GM19463 (cell line): ENCODE results near the gene SIGMAR1.
A peak's percentile ranks its signal among the peaks of the same experiment; 100 is the strongest.
"Not testable (repeated sequence)": the region's sequence is repeated elsewhere in the genome, so short reads cannot be mapped to it uniquely, and the experiment has no call there.

Source experiments
- ATAC-seq: cut with Tn5 transposase; IDR thresholded peaks from one replicate; pipeline ENCODE4 v1.9.1; 2021; ENCODE audit warnings: mild to moderate bottlenecking, moderate library complexity; ENCODE audit not compliant: unreplicated experiment

Gene SIGMAR1

DNA sequence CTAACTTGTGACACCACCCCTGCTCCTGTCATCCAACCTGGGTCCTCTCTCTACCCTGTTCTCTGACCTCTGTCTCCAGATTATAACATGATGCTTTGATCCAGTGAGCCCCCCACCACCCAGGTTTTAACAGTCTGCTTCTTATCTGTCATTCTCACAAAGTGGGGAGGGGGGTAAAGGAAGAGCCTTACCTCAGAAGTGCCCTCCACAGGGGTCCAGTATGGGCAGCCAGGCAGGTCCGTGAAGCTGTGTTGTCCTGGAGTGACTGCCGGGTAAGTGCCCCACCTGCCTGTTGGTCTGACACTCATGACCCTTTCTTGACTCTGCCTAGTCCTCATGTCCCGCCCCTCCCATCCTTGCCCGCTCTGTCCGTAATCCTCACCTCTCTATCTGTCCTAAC, 17.8 kb upstream of the SIGMAR1 start:
- ATAC-seq: no peak

GRCh38 chr9:34654323-34655051, 16.9 kb upstream of the SIGMAR1 start:
- no peak for ATAC-seq

- ATAC-seq: no peak
These were observed 15.8 kb upstream of the SIGMAR1 start for GRCh38 chr9:34653151-34654072.

GRCh38 chr9:34652602-34653000, 15.0 kb upstream of the SIGMAR1 start:
- no peak for ATAC-seq

DNA sequence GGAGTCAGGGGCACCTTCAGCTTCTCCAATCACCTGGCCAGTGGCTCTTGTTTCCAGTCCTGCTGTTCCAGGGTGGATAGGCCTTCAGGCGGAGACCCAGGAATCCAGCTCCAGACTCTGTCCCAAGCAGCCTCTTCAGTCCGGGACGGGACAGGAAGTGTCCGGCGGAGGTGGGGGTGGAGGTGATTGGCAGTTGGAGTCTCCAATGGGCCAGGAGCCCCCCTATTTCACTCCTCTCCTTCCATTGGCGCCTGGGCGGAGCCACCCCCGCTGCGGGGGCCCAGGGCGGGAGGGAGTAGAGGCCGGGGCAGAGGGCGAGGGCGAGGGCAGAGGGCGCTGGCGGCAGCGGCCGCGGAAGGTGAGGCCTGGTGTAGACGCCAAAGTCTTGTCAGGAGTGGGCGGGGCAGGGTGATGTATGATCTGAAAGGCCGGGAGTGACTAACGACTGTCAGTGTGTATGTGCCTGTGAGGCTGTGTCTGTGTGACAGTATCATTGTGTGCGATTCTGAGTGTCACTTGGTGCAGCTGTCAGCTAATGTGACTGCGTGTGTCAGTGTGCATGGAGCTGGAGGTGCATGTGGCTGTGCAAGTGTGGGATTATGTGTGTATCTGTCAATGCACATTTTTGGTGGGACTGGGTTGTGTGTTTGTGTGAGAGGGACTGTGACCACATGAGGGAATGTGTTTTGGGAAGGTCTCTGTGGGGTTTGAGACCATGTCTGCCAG, 14.5 kb upstream of the SIGMAR1 start, which contains the start of gene IL11RA:
IL11RA (plus strand) TSS at position 310 of the 726 bp plus-strand sequence. CDS start 3,033 bp downstream, outside the sequence.
- no peak for ATAC-seq

- ATAC-seq: no peak
These were observed 13.7 kb upstream of the SIGMAR1 start for GRCh38 chr9:34651321-34651720.

GRCh38 chr9:34650816-34651215, 13.2 kb upstream of the SIGMAR1 start:
- ATAC-seq: no peak

DNA sequence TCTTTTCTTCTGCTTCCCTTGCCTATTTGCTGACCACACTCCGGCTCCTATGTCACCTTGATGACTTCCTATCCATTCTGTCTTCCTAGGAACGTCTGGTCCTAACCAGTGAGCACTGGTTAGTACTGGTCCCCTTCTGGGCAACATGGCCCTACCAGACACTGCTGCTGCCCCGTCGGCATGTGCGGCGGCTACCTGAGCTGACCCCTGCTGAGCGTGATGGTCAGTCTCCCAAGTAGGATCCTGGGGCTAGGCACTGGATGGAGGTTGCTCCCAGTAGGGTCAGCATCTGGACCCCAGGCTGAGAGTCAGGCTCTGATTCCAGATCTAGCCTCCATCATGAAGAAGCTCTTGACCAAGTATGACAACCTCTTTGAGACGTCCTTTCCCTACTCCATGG, 11.1 kb upstream of the SIGMAR1 start:
- ATAC-seq: no peak

- no peak for ATAC-seq
These were observed 10.1 kb upstream of the SIGMAR1 start for GRCh38 chr9:34647651-34648050.

GRCh38 chr9:34647084-34647403, 9.5 kb upstream of the SIGMAR1 start:
- no peak for ATAC-seq

GRCh38 chr9:34646211-34647083, 8.9 kb upstream of the SIGMAR1 start, which contains the start of gene GALT:
Gene GALT, plus strand, starts transcription at chr9:34646675. Its CDS starts 30 bp downstream, at chr9:34646705.
- ATAC-seq: peak; percentile 93

GRCh38 chr9:34644766-34645314, 7.3 kb upstream of the SIGMAR1 start:
- ATAC-seq: no peak

- ATAC-seq: no peak
These were observed 5.1 kb upstream of the SIGMAR1 start for GRCh38 chr9:34642679-34643078.

DNA sequence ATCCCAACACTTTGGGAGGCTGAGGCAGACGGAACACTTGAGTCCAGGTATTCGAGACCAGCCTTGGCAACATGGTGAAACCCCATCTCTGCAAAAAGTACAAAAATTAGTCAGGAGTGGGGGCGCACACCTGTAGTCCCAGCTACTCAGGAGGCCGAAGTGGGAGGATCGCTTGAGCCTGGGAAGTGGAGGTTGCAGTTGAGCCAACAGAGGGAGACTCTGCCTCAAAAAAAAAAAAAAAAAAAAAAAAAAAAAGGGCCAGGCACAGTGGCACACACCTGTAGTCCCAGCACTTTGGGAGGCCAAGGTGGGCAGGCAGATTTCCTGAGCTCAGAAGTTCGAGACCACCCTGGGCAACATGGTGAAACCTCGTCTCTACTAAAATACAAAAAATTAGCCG, 1.7 kb upstream of the SIGMAR1 start:
- not testable (repeated sequence) for ATAC-seq

- no peak for ATAC-seq
These were observed 505 bp upstream of the SIGMAR1 start for GRCh38 chr9:34638138-34638445.

DNA sequence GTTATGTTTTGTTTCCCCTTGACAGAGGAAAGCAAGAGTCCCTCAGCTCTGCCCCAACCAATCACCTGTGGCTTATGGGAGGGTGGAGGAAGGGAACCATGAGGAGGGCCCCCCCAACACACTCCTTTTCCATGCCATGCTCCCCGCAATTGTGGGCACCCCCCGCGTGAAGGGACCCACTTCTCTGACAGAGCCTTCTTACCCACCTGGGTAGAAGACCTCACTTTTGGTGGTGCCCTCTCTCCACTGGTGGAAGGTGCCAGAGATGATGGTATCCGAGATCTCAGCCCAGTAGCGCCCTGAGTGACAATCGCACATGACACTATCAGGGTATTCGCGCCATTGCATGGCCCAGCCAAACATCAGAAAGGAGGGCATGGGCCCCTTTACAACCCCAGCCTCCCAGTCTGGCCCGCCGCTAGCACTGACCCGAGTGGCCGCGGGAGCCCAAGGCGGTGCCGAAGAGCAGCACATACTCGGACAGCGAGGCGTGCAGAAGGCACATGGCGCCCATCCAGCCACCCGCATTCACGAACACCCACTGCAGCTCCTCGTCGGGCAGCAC, 714 bp downstream of the SIGMAR1 start:
- no peak for ATAC-seq

GRCh38 chr9:34635556-34635955, 2.0 kb downstream of the SIGMAR1 start:
- no peak for ATAC-seq

- ATAC-seq: no peak
These were observed 2.9 kb downstream of the SIGMAR1 start for GRCh38 chr9:34634551-34635248.

DNA sequence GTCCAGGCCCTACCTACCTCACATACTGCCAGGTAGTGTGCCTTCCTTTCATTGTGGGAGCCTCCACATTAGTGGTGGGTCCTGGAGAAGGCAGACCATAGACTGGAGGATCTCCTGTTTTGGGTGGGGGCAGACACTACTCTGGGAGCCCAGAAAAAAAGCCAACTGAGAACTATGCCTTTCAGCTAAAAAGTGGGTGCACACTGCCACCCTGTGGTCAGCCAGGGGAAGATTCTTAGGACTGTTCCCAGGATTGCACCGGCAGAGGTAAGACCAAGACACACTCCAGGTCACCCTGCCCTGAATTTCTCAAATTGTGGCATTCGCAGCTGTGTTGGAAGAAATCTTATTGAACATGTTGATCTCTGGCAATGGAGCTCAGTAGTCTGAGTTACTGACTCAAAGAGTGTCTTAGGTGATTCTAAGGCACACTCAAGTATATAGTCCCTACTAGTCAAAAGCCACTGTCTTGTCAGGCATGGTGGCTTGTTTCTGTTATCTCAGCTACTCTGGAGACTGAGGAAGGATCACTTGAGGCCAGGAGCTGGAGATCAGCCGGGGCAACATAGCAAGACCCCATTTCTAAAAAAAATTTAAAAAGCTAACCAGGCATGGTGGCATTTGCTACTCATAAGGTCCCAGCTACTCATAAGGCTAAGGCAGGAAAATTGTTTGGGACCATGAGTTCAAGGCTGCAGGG, 3.6 kb downstream of the SIGMAR1 start:
- ATAC-seq: peak; percentile 28
